Activated effector memory CD4-positive, alpha-beta T cell treated with anti-CD3 and anti-CD28 coated beads, Interleukin-2, amount 50 U/mL, for 16 hours (primary cell): ENCODE results near the gene GRIN2A.
"Not testable (repeated sequence)": the region's sequence is repeated elsewhere in the genome, so short reads cannot be mapped to it uniquely, and the experiment has no call there.

ENCODE experiments used
- DNase-seq: peaks from one replicate; pipeline ENCODE4 v3.0.0-alpha.2; 2020

GRIN2A gene

GRCh38 chr16:9908613-9909012, 273.6 kb downstream of the GRIN2A start:
- no peak for DNase-seq

GRCh38 chr16:9907752-9908151, 274.5 kb downstream of the GRIN2A start:
- no peak for DNase-seq

- DNase-seq: no peak
Measured at GRCh38 chr16:9906218-9906617, 276.0 kb downstream of the GRIN2A start.

- no peak for DNase-seq
Measured at GRCh38 chr16:9904526-9904925, 277.7 kb downstream of the GRIN2A start.

GRCh38 chr16:9900576-9900975, 281.7 kb downstream of the GRIN2A start:
- no peak for DNase-seq

GRCh38 chr16:9898555-9898954, 283.7 kb downstream of the GRIN2A start:
- DNase-seq: no peak

- no peak for DNase-seq
Measured at GRCh38 chr16:9898124-9898523, 284.1 kb downstream of the GRIN2A start.

- no peak for DNase-seq
Measured at GRCh38 chr16:9895817-9896216, 286.4 kb downstream of the GRIN2A start.

GRCh38 chr16:9885876-9886275, 296.4 kb downstream of the GRIN2A start:
- DNase-seq: no peak

- DNase-seq: no peak
Measured at GRCh38 chr16:9885467-9885866, 296.8 kb downstream of the GRIN2A start.

- DNase-seq: not testable (repeated sequence)
Measured at GRCh38 chr16:9875981-9876380, 306.2 kb downstream of the GRIN2A start.

- DNase-seq: no peak
Measured at GRCh38 chr16:9874219-9874618, 308.0 kb downstream of the GRIN2A start.

- no peak for DNase-seq
Measured at GRCh38 chr16:9870962-9871361, 311.3 kb downstream of the GRIN2A start.

- DNase-seq: no peak
Measured at GRCh38 chr16:9869776-9870175, 312.5 kb downstream of the GRIN2A start.

GRCh38 chr16:9868606-9869149, 313.6 kb downstream of the GRIN2A start:
- DNase-seq: no peak

GRCh38 chr16:9867176-9867575, 315.1 kb downstream of the GRIN2A start:
- DNase-seq: no peak

GRCh38 chr16:9864461-9864860, 317.8 kb downstream of the GRIN2A start:
- no peak for DNase-seq

- no peak for DNase-seq
Measured at GRCh38 chr16:9862327-9862726, 319.9 kb downstream of the GRIN2A start.

- DNase-seq: no peak
Measured at GRCh38 chr16:9860876-9861275, 321.4 kb downstream of the GRIN2A start.

- DNase-seq: no peak
Measured at GRCh38 chr16:9859701-9860327, 322.4 kb downstream of the GRIN2A start.

- no peak for DNase-seq
Measured at GRCh38 chr16:9854675-9855074, 327.6 kb downstream of the GRIN2A start.

GRCh38 chr16:9852003-9852402, 330.2 kb downstream of the GRIN2A start:
- no peak for DNase-seq

GRCh38 chr16:9850817-9851216, 331.4 kb downstream of the GRIN2A start:
- DNase-seq: no peak

- no peak for DNase-seq
Measured at GRCh38 chr16:9849697-9850245, 332.5 kb downstream of the GRIN2A start.

- DNase-seq: no peak
Measured at GRCh38 chr16:9847146-9847545, 335.1 kb downstream of the GRIN2A start.
